ENCODE results near the gene ZNF552. TPM values are rescaled to one million over a fixed set of nuclear protein-coding genes. Genes with fewer than 3 reads are reported as not detected.
"Not testable (repeated sequence)": the region's sequence is repeated elsewhere in the genome, so short reads cannot be mapped to it uniquely, and the experiment has no call there.

ZNF552 gene
- total RNA-seq, 4 donors from 2014 or later = 1.2 to 2.3 (median 1.8) TPM

DNA sequence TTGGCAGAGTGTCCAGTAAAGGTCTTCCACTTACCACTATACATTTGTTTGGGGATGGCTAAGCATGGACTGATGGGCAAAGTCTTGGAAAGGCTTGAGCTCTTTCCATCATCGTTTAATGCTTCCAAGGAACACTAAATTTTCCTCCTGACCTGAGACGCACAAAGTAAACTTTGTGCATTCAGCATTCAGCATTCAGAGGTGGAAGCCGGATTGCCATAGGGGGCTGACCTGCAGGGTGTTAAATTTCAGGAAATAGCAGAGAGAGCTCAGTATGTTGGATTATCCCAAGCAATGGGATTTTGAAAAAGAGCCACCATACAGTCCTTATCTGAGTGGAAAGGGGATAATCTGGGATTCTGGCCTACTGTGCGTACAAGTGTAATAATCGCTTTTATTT lies 14.0 kb downstream of the ZNF552 start:
- Histone ChIP-seq H3K36me3 (peaks cover 0 to 12% of the 10 kb centered on the region in 2 donors), H3K9me3 (no peaks in the 10 kb centered on the region), H3K27ac (peak overlapping the region in 1 of 4 donors; percentile 74), H3K4me1 (peaks cover 9 to 33% of the 10 kb centered on the region in 2 donors), H3K4me3 (no peak overlapping the region), H3K27me3 (no peaks in the 10 kb centered on the region)
- ATAC-seq = no peak
- TF ChIP-seq POLR2A (IDR thresholded peaks at IDR 0.05) = no peak
- no peak for TF ChIP-seq CTCF (IDR thresholded peaks at IDR 0.05 in 4 of 5, conservative IDR thresholded peaks at IDR 0.05 in 1 of 5)
- no peak for DNase-seq
- intact Hi-C loops (cut with DNase I; ENCODE audit: low total_unique reads) (no loop called here), in situ Hi-C loops (cut with MboI; ENCODE audit: low sequenced_read_pairs in 4 of 4) (no loop called here)

DNA sequence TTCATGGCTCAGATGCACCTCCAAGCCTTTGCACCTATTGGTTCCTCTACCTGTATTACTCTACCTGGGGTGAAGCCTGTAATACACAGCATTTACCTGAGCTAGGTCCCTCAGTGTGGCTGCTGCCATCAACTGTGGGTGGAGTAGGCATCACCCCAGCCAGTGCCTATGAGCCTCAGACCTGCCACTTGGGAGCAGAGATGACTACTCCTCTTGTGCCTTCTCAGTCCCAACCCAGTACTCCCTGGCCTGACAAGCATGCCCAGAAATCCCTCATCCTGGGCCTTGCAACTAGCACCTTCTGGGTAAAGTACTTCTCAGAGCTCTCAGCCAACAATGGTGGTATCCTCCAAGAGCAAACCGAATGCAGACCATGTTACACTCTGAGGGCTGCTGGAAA lies 18.1 kb downstream of the ZNF552 start:
- H3K9me3 ChIP-seq; H3K4me1 ChIP-seq; DNase-seq; H3K27me3 ChIP-seq; H3K4me3 ChIP-seq; in situ Hi-C loops (cut with MboI; ENCODE audit: low sequenced_read_pairs in 4 of 4); H3K27ac ChIP-seq; ATAC-seq: not testable (repeated sequence)
- intact Hi-C loops (cut with DNase I; ENCODE audit: low total_unique reads) = loop anchor here (10.0 kb wide), 1 partner anchor 1692 kb away; no protein-coding TSS in a partner anchor
- peaks cover 0 to 25% of the 10 kb centered on the region in 2 donors for H3K36me3 ChIP-seq

- Histone ChIP-seq H3K4me1 (peaks cover 0 to 5% of the 10 kb centered on the region in 2 donors), H3K27ac (no peak overlapping the region), H3K36me3 (peaks cover 0 to 34% of the 10 kb centered on the region in 2 donors), H3K4me3 (no peak overlapping the region), H3K9me3 (no peaks in the 10 kb centered on the region), H3K27me3 (no peaks in the 10 kb centered on the region)
- in situ Hi-C loops (cut with MboI; ENCODE audit: low sequenced_read_pairs in 4 of 4) (no loop called here), intact Hi-C loops (cut with DNase I; ENCODE audit: low total_unique reads) (no loop called here)
- no peak for TF ChIP-seq CTCF (IDR thresholded peaks at IDR 0.05 in 4 of 5, conservative IDR thresholded peaks at IDR 0.05 in 1 of 5)
- TF ChIP-seq POLR2A (IDR thresholded peaks at IDR 0.05) = no peak
- DNase-seq (no peak), ATAC-seq (no peak)
Measured at GRCh38 chr19:57789288-57789687, 25.4 kb downstream of the ZNF552 start.

DNA sequence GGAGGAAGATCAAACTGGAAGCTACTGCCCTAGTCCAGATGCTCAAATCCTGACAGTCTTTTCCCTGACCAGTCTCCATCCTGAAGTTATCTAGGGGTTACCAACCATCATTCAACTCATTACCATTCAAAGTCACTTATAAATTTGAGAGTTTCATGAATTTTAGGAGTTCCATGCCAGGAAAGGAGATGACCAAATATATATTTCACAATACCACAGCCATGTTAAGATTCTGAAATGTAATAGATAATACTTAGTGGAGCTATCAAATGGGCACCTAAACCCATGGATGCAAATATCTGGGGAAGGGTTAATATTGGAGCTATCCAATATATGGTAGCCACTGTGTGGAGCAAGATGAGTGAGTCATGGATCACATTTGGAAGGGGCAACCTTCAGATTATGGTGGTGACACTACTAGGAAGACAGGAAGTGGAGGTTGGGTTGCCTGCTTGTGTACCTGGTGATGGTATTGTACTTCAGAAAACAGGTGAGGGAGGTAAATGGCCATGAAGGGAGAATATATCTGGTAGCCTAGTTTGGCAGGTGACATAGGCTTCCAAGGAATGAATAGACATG lies 26.5 kb downstream of the ZNF552 start:
- Histone ChIP-seq H3K27me3 (no peaks in the 10 kb centered on the region), H3K27ac (peak overlapping the region in 1 of 4 donors; percentile 41), H3K4me1 (peaks cover 0 to 5% of the 10 kb centered on the region in 2 donors), H3K36me3 (peaks cover 0 to 34% of the 10 kb centered on the region in 2 donors), H3K4me3 (no peak overlapping the region), H3K9me3 (no peaks in the 10 kb centered on the region)
- no peak for TF ChIP-seq CTCF (IDR thresholded peaks at IDR 0.05 in 4 of 5, conservative IDR thresholded peaks at IDR 0.05 in 1 of 5)
- no peak for TF ChIP-seq POLR2A (IDR thresholded peaks at IDR 0.05)
- peak in 1 of 2 donors; percentile 51 for ATAC-seq
- intact Hi-C loops (cut with DNase I; ENCODE audit: low total_unique reads) (no loop called here), in situ Hi-C loops (cut with MboI; ENCODE audit: low sequenced_read_pairs in 4 of 4) (no loop called here)
- no peak for DNase-seq

- no peaks in the 10 kb centered on the region for H3K9me3 ChIP-seq
- no peaks in the 10 kb centered on the region for H3K27me3 ChIP-seq
- in situ Hi-C loops (cut with MboI; ENCODE audit: low sequenced_read_pairs in 4 of 4) = no loop called here
- peaks cover 0 to 38% of the 10 kb centered on the region in 2 donors for H3K36me3 ChIP-seq
- H3K4me3 ChIP-seq = no peak overlapping the region
- TF ChIP-seq CTCF (IDR thresholded peaks at IDR 0.05 in 4 of 5, conservative IDR thresholded peaks at IDR 0.05 in 1 of 5) (no peak), POLR2A (IDR thresholded peaks at IDR 0.05) (no peak)
- intact Hi-C loops (cut with DNase I; ENCODE audit: low total_unique reads) = no loop called here
- DNase-seq (no peak), ATAC-seq (peak in 1 of 2 donors; percentile 33)
- H3K27ac ChIP-seq = peak overlapping the region in 1 of 4 donors; percentile 12
- no peaks in the 10 kb centered on the region for H3K4me1 ChIP-seq
Measured at GRCh38 chr19:57786906-57787305, 27.8 kb downstream of the ZNF552 start.

Data from gastrocnemius medialis (tissue), 4 donors.